GM19193 (cell line): ENCODE measurements around the gene PAQR4.

Experiments
- POLR2A ChIP-seq: IDR thresholded peaks from 4 replicates; pipeline ENCODE4 v1.6.1; 2011; ENCODE audit not compliant: insufficient read depth, insufficient read length; ENCODE audit errors: extremely low read depth

PAQR4 gene

DNA sequence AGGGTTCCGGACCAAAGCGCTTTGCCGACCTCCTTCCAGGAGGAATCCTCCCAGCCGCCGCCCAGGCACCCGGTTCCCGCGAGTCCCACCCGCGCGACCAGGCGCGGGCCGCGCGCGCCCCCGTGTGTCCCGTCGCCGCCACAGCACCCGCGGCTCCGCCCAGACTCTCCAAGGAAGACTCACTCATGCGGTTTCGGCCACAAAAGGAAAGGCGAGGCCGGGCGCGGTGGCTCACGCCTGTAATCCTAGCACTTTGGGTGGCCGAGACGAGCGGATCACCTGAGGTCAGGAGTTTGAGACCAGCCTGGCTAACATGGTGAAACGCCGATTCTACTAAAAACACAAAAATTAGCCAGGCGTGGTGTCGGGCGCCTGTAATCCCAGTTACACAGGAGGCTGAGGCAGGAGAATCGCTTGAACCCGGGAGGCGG, 14.6 kb downstream of the PAQR4 start:
- TF ChIP-seq POLR2A = no peak

DNA sequence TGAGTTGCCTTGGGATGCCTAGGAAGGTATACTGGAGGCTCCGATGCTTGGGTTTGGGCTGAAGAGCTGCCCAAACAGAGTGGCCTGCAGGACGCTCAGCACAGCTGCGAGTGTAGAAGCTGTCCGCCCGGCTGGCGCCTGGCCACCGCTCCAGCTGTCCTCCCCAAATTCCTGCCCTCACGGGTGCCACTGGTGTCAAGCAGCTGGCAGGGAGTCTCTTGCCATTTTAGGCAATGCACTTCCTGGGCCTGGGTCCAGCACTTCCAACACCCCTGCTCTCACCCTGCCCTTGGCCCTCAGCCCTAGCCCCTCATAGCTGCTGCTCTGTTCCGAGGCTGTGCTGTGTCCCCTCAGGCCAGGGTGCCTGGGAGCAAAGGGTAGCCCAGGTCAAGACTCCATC, 16.3 kb downstream of the PAQR4 start:
- no peak for TF ChIP-seq POLR2A

DNA sequence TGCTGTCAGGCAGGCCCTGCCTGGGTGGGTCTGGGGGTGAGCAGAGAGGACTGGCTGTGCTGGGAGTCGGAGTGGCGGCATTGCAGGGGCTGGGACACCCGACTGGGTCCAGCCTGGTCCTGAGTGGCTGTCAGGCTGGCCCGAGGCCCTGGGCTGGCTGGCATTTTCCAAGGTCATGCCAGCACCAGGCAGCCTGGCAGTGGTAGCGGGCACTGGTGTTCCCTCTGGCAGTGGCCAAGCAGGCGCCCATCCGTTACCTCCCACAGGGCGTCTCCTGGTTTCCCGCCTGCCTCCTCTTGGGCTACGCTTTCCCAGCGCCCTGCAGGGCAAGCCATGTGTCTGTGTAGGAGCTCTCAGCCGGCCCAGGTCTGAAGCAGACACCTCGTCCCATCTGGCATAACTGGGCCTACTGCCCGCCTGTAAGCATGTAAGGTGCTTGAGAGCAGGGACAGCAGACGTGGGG, 16.8 kb downstream of the PAQR4 start:
- no peak for TF ChIP-seq POLR2A

DNA sequence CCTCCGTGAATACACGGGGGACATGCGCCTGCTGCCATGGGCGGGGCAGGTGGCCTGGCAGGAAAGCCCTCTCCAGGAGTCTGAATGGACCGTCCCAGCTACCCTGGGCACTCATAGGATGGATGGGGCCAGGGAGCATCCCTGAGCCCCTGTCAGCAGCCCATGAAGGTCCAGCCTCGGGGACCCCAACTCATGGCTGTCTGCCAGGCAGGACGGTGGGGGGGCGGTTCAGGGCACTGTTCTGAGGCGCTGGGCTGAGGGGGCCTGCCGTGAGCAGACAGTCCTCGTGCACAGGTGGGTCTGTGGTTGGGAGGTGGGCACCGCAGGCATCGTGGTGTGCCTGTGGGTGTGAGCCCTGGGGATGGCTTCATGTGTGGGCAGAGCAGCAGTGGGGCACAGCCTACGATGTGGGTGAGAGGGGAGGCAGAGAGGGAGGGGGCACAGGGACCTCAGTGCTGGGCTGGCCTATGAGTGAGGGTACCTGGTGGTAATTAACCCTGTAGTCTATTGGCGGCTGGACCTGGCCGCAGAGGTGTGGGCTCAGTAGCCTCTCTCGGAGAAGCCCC, 17.6 kb downstream of the PAQR4 start:
- TF ChIP-seq POLR2A = no peak

DNA sequence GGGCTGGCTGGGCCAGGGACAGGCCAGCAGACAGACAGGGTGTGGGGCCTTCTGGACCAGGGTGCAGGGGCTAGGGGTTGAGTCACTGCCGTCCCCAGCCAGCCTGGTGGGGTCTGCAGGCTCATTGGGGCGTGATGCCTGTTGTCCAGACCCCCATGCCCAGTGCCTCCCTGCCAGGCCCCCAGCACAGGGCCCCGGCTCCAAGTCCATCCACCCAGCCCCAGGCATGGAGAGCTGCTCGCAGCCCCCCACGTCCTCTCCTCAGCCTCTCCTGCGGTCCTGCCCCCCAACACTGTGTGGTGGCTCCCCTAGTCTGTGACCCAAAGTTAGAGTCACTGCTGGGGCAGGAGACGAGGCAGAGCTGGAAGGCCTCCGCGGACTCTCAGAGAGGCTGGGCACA, 18.1 kb downstream of the PAQR4 start:
- TF ChIP-seq POLR2A = no peak

DNA sequence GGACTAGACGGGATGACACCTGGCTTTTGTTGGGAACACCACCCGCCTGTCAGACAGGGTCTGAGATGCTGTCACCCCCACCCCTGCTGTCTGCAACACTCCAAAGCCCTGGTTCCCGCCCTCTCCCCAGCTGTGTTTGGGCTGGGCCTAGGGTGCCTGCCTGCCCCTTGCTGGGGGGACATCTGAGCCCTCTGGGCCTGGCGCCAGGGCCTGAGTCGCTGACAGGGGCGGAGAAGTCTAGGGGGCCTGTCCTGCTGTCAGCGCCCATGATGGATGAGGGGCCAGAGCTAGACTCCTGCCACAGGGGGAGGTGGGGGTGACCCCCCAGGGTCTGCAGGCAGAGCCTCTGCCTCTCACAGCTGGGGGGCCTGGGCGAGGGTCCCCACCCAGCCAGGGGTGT, 18.7 kb downstream of the PAQR4 start:
- TF ChIP-seq POLR2A = no peak

DNA sequence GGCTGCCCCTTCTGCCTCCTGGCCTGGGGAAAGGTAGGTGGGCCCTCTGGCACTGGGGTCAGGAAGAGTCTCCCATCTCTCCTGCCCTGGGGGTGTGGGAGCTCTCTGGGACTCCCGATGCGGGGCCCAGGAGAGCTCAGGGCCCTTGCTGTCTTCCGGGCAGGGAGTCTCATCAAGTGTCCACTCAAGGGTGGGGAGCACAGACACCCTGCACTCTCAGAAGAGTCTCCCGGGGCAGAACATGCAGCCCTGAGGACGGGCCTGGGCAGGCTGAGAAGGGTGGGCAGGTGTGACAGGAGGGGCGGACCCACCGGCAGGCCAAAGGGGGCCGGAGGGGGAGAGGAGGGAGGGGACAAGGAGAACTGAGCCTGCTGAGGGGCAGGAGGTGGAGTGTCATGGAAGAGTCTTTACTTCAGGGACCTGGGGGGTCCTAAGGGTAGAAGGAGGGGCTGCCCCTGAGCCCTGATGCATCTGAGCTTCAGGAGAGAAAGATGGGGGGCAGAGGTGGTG, 19.5 kb downstream of the PAQR4 start:
- no peak for TF ChIP-seq POLR2A

DNA sequence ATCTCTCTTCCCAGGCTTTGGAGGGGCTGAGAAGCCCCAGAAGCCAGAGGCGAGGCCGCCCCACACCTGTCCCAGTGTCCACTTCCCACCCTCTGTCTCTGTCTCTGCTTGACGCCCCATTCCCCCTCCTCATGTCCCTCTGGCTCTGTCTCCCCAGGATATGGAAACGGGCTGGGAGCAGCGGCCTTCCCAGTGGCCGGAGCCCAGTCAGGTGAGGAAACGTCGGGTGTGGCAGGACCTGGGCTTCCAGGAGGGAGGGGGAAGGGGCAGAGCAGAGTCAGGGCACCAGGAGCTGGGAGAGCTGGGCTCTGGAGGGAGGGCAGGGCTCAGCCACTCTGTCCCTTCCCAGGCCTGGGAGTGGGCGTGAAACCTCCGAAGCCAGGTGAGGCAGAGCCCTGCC, 21.7 kb downstream of the PAQR4 start:
- TF ChIP-seq POLR2A = no peak

DNA sequence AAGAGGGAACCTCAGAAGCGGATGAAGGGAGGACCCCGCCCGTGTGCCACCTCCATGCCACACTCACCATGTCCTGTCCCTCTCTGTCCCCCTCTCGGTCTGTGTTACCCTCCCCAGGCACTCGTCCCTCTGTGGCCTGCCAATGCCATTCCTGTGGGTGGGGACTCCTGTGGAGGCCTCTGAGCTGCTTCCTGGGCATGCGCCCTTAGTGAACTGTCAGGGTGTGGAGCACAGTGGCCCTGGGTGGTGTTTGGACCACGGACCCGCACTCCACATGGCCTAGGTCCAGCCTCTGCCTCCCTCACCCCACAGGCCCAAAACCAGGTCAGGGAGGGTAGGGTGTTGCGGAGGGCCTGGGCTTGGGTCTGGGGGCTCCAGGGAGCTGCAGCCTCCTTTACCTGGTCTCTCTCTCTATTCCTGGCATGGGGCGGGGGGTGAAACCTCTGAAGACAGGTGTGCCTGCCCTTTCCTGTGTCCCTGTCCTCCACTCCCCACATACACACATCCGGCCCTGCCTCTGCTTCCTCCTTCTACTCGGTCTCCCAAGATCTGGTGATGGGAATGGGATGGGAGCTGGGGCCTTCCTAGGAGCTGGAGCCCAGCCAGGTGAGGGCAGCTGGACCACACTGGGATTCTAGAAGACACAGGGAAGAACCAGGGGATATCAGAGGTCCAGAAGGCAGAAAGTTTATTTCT, 22.6 kb downstream of the PAQR4 start:
- TF ChIP-seq POLR2A = no peak

DNA sequence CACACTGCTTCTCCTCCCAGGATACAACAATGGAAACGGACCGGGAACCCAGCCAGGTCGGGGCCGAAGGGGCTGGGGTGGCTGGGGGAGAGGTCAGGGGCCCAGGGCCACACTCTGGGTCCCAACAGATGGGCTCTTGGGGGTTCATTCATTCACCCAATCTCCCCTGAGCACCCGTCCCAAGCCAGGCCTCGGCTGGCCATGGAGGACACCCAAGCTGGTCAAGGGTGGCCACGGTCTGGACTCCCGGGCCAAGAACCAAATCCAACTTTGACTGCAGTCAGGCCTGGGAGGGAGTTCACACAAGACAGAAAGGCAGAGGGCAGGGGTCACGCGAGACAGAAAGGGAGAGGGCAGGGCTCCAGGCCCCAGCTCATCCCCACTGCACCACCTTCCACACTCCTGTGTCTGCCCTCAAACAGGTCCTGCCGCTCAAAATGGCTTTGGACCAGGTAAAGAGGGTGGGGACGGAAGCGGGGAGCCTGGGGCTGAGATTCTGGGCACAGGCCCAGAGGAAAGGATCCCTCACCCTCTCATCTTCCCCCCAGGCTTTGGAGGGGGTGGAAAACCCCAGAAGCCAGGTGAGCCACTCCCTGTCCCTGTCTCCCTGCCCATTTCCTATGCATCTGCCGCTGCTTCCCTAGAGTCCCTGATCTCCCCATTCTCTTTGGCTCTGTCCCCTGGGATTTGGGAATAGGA, 23.4 kb downstream of the PAQR4 start:
- no peak for TF ChIP-seq POLR2A

DNA sequence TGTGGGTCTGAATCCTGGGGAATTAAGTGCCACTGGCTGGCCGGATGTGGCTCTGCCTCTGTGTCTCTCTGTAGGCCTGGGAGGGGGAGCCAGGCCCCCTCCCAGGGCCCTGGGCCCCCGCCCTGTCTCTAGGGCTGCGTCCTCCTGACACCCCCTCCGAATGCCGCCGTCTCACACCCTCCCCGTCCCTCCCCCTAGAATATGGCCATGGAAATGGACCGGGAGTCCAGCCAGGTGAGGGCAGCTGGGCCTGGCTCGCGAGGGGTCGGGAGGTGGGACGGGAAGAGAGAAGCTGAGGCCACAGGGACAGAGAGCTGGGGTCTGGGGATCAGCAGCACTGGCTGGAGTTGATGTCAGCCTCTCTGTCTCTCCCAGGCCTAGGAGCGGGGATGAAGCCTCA, 27.1 kb downstream of the PAQR4 start:
- no peak for TF ChIP-seq POLR2A

DNA sequence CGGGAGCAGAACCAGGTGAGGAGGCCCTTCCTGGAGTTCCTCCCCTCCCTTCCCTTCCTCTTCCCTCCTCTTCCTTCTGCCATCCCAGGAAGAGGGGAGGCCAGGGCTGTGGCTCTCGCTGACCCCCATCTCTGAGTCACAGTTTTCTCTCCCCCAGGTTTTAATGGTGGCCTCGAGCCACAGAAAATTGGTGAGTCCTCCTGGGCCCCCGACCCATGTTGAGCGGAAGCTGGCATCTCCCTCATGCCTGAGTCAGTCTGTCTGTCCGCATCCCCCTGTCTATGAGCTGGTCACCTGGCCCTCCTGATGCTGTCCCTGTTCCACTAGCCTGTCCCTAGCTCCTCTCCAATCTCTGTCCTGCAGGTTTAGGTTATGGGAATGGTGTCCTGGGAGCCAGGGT, 30.8 kb downstream of the PAQR4 start:
- TF ChIP-seq POLR2A = no peak

DNA sequence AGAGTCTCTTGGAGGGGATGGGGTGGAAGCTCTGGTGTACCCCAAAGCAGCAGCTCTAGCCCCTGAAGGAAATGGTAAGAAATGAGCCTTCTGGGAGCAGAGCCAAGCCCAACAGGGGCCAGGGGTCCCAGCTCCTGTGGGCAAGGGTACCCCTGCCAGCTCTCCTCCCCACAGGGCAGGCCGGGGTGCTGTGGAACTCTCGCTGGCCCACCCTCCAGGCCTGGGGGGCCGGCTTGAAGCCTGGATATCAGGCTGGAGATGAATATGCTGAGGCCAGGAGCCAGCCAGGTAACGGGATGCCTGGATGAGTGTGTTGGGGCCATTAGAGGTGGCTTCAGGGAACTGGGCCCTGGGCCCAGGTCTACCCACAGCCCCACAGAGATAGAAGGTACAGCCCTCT, 31.4 kb downstream of the PAQR4 start:
- no peak for TF ChIP-seq POLR2A

DNA sequence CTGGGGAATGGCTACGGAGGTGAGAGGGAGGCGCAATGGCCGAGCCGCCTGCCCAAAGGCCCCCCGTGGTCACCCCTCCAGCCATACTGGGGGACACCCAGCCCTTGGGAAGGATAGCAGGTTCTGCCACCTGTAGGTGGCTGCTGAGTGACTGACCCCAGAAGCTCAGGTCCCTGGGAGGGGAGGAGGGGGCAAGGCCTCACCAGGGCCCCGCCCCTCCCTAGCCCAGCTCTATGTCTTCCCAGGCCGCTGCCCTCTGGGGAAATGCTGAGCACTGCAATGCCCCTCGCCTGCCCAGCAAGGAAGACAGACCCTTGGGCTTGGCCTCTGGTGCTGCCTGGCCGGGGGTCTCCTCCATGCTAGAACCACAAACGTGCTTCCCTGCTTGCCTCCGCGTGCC, 32.2 kb downstream of the PAQR4 start:
- TF ChIP-seq POLR2A = no peak

DNA sequence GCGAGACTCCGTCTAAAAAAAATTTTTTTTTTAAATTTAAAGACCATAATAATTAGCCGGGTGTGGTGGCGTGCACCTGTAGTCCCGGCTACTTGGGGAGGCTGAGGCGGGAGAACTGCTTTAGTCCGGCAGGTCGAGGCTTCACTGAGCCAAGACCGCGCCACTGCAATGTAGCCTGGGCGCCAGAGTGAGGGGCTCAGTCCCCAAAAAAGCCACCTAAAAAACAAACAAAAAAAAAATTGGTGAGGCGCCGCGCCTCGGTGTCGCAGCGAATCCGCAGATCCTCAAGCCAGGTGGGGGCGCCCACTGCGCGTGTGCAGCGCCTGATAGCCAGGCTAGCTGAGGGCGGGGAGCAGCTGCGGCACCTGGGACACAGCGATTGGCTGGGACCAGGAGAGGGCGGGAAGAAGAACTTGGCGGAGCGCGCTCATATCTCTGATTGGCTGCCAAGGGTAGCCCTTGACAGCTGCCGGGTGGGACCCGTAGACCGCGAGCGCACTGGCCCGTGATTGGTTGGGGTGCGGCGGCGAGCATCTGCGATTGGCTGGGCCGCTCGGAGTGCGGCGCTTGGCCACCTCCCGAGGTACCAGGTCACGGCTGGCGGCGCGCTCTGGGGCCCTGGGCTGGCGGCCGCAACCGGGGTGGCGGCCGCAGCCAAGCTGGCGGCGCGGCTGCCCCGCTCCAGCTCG, 34.6 kb downstream of the PAQR4 start:
- no peak for TF ChIP-seq POLR2A
